Duodenal mucosa (tissue), 2 donors: ENCODE measurements around the gene C17orf75.

Experiments
- H3K27ac ChIP-seq: one replicate; pipeline ENCODE4 v1.7.0; 2013; ENCODE audit warnings: low read depth, low read length
- H3K27me3 ChIP-seq, 2 donors: one replicate each; pipeline ENCODE4 v1.7.0; 2013; ENCODE audit warnings: low read length in 2 of 2, control low read depth in 1 of 2; ENCODE audit not compliant: insufficient read depth in 2 of 2, control insufficient read depth in 1 of 2
- H3K36me3 ChIP-seq, 2 donors: one replicate each; pipeline ENCODE4 v1.7.0; 2013; ENCODE audit warnings: low read length in 2 of 2, control low read depth in 1 of 2; ENCODE audit not compliant: insufficient read depth in 2 of 2, control insufficient read depth in 1 of 2
- H3K4me1 ChIP-seq, 2 donors: one replicate each; pipeline ENCODE4 v1.7.0; 2013; ENCODE audit warnings: low read length in 2 of 2, control low read depth in 1 of 2; ENCODE audit not compliant: insufficient read depth in 2 of 2, control insufficient read depth in 1 of 2
- H3K4me3 ChIP-seq, 2 donors: one replicate each; pipeline ENCODE4 v1.7.0; 2013; ENCODE audit warnings: low read length in 2 of 2, low read depth in 1 of 2
- H3K9ac ChIP-seq, 2 donors: one replicate each; pipeline ENCODE4 v1.7.0; 2013; ENCODE audit warnings: low read length in 2 of 2, low read depth in 1 of 2
- H3K9me3 ChIP-seq, 2 donors: one replicate each; pipeline ENCODE4 v1.7.0; 2013; ENCODE audit warnings: low read length in 2 of 2, control low read depth in 1 of 2; ENCODE audit not compliant: control insufficient read depth in 1 of 2

The C17orf75 gene

DNA sequence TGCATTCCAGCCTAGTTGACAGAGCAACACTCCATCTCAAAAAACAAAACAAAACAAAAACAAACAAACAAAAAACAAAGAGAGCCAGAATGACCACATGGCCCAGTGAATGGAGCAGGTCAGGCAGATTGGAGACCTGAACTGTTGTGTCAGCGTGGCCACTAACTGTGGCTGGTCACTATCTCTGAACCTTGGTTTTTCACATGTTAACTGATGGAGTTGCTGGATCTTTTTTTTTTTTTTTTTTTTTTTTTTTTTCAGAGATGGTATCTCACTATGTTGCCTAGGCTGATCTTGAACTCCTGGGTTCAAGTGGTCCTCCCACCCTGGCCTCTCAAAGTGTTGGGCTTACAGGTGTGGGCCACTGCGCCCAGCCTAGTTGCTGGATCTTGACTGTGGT, 44.5 kb downstream of the C17orf75 start:
- Histone ChIP-seq H3K4me3 (no peak overlapping the region), H3K9me3 (no peaks in the 10 kb centered on the region), H3K9ac (no peak overlapping the region), H3K4me1 (no peaks in the 10 kb centered on the region), H3K27ac (no peak overlapping the region), H3K36me3 (no peaks in the 10 kb centered on the region), H3K27me3 (no peaks in the 10 kb centered on the region)

DNA sequence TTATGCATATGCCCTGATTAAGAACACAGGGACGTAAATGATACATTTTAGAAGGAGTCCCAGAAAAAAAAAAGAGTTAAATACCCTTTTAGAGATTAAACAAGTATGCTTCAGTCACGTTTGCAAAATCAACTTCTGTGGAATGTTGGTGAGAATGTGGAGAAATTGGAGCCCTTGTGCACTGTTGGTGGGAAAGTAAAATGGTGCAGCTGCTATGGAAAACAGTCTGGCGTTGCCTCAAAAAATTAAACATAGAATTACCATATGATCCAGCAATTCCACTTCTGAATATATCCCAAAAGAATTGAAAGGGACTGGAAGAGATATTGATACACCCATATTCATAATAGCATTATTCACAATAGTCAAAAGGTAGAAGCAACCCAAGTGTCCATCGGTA, 49.9 kb downstream of the C17orf75 start:
- no peaks in the 10 kb centered on the region for H3K27me3 ChIP-seq
- no peak overlapping the region for H3K27ac ChIP-seq
- no peaks in the 10 kb centered on the region for H3K9me3 ChIP-seq
- no peaks in the 10 kb centered on the region for H3K4me1 ChIP-seq
- H3K9ac ChIP-seq, result no peak overlapping the region
- no peaks in the 10 kb centered on the region for H3K36me3 ChIP-seq
- H3K4me3 ChIP-seq, result no peak overlapping the region

DNA sequence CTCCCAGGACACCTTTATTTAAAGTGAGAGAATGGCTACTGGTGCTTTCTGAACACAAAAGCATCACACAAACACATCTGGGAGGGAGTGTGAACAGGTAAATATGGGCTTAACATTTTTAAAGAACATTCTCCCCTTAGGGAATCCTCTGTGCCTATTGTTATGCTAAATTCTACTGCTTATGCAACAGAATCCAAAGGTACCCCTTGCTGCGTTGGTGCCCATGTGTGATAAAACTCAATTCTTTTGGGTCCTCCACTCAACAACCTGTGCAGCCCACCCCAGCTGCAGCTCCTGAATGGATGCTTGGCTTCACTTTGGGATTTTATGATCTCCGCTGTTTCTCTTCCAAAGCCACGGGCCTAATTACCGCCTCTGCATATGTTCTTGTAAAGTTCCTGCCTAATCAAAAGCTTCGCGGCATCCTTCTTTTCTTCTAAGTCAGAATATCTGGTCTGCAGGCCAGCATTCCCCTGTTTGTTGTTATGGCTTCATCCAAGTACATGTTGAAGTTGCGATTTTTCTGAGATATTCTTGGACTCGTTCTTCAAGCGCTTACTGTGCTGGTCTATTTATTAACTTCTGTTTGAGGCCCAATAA, 52.4 kb downstream of the C17orf75 start:
- Histone ChIP-seq H3K36me3 (no peaks in the 10 kb centered on the region), H3K9ac (no peak overlapping the region), H3K9me3 (no peaks in the 10 kb centered on the region), H3K27me3 (peaks cover 0 to 4% of the 10 kb centered on the region in 2 donors), H3K27ac (no peak overlapping the region), H3K4me1 (no peaks in the 10 kb centered on the region), H3K4me3 (no peak overlapping the region)

DNA sequence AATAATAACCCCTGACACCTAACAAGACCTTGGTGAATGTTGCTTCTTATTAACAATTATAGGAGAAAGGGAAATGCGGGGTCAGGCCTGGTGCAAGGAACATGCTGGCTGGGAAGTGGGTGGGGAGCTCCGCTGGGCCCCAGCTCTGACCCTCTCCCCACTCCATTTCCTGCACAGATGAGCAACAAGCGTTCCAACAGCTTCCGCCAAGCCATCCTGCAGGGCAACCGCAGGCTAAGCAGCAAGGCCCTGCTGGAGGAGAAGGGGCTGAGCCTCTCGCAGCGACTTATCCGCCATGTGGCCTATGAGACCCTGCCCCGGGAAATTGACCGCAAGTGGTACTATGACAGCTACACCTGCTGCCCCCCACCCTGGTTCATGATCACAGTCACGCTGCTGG, 53.4 kb downstream of the C17orf75 start:
- Histone ChIP-seq H3K36me3 (no peaks in the 10 kb centered on the region), H3K9me3 (no peaks in the 10 kb centered on the region), H3K27me3 (peaks cover 0 to 4% of the 10 kb centered on the region in 2 donors), H3K4me3 (no peak overlapping the region), H3K9ac (no peak overlapping the region), H3K27ac (no peak overlapping the region), H3K4me1 (no peaks in the 10 kb centered on the region)

DNA sequence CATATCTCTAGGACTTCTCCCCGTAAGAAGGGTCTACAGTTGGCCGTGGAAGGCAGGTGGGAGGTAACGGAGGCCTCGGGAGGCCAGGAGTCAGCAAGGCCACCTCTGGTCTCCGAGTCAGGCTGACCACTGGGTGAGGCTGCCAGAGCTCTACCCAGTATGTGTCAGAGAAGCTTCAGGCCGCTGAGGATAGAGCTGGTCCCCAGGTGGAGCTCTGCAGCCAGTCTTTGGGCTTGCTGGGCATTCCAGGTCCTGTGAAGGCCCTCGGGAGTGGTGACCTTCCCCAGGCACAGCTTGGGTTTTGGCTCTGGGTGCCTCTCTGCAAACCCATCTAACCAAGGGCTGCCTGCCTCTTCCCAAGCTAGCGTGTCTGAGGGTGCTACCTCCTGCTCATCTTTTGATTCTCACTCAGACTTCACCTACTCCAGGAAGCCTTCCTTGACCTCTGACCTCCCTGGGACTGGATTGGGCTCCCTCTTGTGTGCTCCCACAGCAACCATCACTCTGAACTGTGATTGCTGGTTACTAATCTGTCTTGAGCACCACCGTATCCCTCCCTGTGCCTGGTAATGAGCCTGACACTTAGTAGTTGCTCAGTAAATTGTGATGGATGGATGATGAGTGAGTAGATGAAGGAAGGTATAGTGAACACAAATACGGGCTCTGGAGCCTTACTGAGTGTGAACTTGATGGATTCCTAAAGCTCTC, 54.0 kb downstream of the C17orf75 start:
- H3K36me3 ChIP-seq, result no peaks in the 10 kb centered on the region
- H3K9ac ChIP-seq, result no peak overlapping the region
- H3K27me3 ChIP-seq, result peaks cover 0 to 4% of the 10 kb centered on the region in 2 donors
- H3K4me3 ChIP-seq, result no peak overlapping the region
- H3K4me1 ChIP-seq, result no peaks in the 10 kb centered on the region
- no peaks in the 10 kb centered on the region for H3K9me3 ChIP-seq
- H3K27ac ChIP-seq, result no peak overlapping the region

DNA sequence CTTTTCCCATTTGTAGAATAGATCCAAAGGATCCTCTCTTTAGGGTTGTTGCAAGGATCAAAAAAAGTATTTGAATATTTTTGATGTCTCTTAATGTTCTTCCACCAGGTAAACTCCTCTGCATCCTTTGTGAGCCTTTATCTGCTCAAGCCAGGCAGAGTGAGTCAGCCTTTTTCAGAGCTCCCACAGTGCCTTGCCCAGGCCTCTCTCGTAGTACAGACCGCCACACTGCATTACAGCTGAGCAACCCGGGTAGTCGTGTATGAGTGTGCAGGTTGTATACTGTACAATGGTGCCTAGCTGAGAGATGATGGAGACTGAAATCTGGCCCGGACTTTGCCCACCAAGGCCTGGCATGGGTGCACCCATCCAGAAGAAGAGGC, 55.5 kb downstream of the C17orf75 start:
- no peak overlapping the region for H3K27ac ChIP-seq
- peaks cover 0 to 4% of the 10 kb centered on the region in 2 donors for H3K27me3 ChIP-seq

DNA sequence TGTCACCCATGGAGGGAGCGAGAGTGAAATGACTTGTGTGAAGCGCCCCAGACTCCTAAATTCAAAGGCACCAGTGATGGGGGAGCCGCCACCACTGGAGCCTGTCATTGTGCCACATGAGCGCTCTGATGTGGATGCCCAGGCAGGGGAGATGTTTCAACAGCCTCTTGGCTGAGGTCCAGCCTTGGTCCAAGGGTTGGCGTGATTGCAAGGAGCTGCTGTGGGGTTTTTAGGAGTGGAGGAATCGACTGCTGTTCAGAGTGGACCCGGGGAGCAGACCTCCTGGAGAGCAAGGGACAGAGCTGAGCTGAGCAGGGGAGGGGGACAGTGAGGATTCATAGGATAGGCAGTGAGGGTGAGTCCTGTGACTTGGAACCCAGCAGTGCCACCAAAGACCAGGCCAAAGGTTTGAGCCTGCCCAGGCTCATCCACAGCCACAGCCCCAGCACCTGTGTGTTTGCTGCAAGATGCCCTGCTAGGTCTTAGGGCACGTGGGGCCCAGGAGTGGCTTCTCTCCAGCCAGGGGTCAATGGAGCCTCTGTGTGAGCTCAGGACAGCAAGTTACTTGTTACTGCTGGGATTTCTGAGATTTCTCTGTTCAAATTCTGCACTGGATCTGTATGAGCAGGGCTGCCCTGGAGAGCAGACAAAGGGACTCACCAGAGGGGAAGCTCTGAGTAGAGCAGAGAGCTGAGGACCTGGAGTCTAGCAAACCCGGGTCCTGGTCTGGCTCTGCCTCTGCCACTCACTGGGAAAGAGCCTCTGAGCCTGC, 56.0 kb downstream of the C17orf75 start:
- no peaks in the 10 kb centered on the region for H3K9me3 ChIP-seq
- H3K9ac ChIP-seq, result no peak overlapping the region
- no peaks in the 10 kb centered on the region for H3K36me3 ChIP-seq
- H3K27me3 ChIP-seq, result peaks cover 0 to 4% of the 10 kb centered on the region in 2 donors
- H3K4me1 ChIP-seq, result no peaks in the 10 kb centered on the region
- no peak overlapping the region for H3K4me3 ChIP-seq
- H3K27ac ChIP-seq, result no peak overlapping the region

More for the DNA sequence above, 55.5 kb downstream of the C17orf75 start:
- Histone ChIP-seq H3K9me3 (no peaks in the 10 kb centered on the region), H3K9ac (no peak overlapping the region), H3K4me1 (no peaks in the 10 kb centered on the region), H3K4me3 (no peak overlapping the region), H3K36me3 (no peaks in the 10 kb centered on the region)

DNA sequence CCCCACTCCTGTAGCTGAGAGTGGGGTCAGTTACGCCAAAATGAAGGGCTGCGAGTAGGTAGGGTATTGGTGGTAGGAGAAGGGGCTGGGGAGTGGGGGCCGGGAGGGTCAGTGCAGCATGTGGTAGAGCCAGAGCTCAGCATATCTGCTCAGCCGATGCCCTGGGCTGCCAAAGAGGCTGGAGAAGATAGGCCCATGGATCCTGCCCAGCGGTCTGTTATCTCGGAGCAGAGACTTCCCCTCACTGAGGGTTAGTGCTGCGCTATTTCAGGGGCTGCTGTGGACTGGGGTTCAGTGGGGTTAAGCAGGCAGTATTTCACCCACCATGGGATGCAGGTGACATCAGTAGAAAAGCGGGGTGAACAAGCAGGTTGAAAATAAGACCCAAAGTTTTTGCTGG, 56.7 kb downstream of the C17orf75 start:
- H3K4me3 ChIP-seq, result no peak overlapping the region
- H3K4me1 ChIP-seq, result no peaks in the 10 kb centered on the region
- peaks cover 0 to 4% of the 10 kb centered on the region in 2 donors for H3K27me3 ChIP-seq
- H3K36me3 ChIP-seq, result no peaks in the 10 kb centered on the region
- no peak overlapping the region for H3K27ac ChIP-seq
- no peaks in the 10 kb centered on the region for H3K9me3 ChIP-seq
- H3K9ac ChIP-seq, result no peak overlapping the region

DNA sequence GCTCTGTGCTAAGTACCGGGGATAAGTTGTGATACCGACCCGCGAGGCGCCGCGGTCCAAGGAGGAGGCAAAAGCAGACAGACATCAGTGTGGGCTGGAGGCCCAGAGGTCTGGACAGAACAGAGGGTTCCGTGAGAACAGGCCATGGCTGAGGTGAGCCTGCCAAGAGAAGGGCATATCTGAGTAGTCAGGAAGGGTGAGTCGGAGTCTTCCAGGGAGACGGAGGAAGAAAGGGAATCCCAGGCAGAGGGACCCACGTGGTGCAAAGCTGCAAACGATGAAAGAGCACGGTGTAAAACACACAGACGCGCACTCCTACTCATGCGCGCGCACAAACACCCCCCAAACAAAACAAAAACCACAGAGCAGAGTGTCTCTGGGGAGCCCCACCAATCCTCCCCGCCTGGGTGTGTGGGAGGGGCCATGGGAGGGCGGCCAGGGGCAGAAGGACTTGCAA, 58.2 kb downstream of the C17orf75 start:
- Histone ChIP-seq H3K9ac (no peak overlapping the region), H3K27ac (no peak overlapping the region), H3K4me3 (no peak overlapping the region), H3K4me1 (no peaks in the 10 kb centered on the region), H3K9me3 (no peaks in the 10 kb centered on the region), H3K36me3 (no peaks in the 10 kb centered on the region), H3K27me3 (peaks cover 0 to 4% of the 10 kb centered on the region in 2 donors)

DNA sequence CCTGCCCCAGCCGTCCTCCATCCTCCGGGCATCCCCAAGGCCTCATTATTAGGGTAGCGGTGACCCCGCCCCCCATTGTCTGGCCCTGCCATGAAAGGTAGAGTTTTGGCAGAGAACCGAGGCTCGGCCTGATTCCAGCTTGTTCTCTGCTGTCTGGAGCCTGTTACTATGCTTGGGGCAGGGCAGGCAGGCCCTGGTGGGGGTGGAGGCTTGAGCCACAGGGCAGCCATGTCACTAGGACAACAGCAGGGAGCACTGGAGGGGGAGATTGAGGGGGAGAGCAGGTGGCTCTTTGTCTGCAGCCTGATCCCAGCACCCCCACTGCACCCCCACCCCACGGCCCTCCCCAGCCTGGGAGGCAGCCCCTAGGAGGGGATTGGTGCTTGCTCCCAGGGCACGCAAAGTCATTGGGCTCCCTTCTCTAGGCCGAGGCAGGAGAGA, 60.9 kb downstream of the C17orf75 start:
- no peak overlapping the region for H3K27ac ChIP-seq
- no peak overlapping the region for H3K9ac ChIP-seq

More for the DNA sequence above, 60.9 kb downstream of the C17orf75 start:
- Histone ChIP-seq H3K4me3 (no peak overlapping the region), H3K4me1 (no peaks in the 10 kb centered on the region), H3K36me3 (no peaks in the 10 kb centered on the region), H3K27me3 (no peaks in the 10 kb centered on the region), H3K9me3 (no peaks in the 10 kb centered on the region)
